Endothelial cell (in vitro differentiated cells): ENCODE measurements around the gene RAD51D. TPM values are rescaled to one million over a fixed set of nuclear protein-coding genes. Genes with fewer than 3 reads are reported as not detected.

Experiments used
- DNase-seq: peaks from one replicate; pipeline ENCODE4 v3.0.0; 2021; ENCODE audit warnings: low spot score
- H3K27ac Mint-ChIP-seq: one replicate; pipeline ENCODE4 v1.8.0; 2021; ENCODE audit warnings: mixed read lengths, inconsistent platforms; ENCODE audit not compliant: unreplicated experiment
- H3K27me3 Mint-ChIP-seq: one replicate; pipeline ENCODE4 v1.8.0; 2021; ENCODE audit warnings: mild to moderate bottlenecking, moderate library complexity, mixed read lengths, inconsistent platforms; ENCODE audit not compliant: unreplicated experiment
- H3K36me3 Mint-ChIP-seq: one replicate; pipeline ENCODE4 v1.8.0; 2021; ENCODE audit warnings: mild to moderate bottlenecking, low read depth, mixed read lengths, inconsistent platforms; ENCODE audit not compliant: unreplicated experiment
- H3K4me1 Mint-ChIP-seq: one replicate; pipeline ENCODE4 v1.8.0; 2021; ENCODE audit warnings: mild to moderate bottlenecking, mixed read lengths, inconsistent platforms; ENCODE audit not compliant: unreplicated experiment
- H3K4me3 Mint-ChIP-seq: one replicate; pipeline ENCODE4 v1.8.0; 2021; ENCODE audit warnings: mild to moderate bottlenecking, mixed read lengths, inconsistent platforms; ENCODE audit not compliant: unreplicated experiment
- H3K9me3 Mint-ChIP-seq: one replicate; pipeline ENCODE4 v1.8.0; 2021; ENCODE audit warnings: mixed read lengths, inconsistent platforms; ENCODE audit not compliant: unreplicated experiment
- total RNA-seq: library from RNA; stranded (reverse); fragmentation: NEBNext Ultra II Directional; extraction: Animal tissue kit (Norgen Biotek cat#: 25700); gene quantifications from one replicate; pipeline ENCODE4 v1.2.1, GENCODE V29; 2021; ENCODE audit not compliant: unreplicated experiment
- TF ChIP-seq, protein P1 (sequence below): fragments of 200-600 bp; sonication (generic); IDR thresholded peaks from one replicate; pipeline ENCODE4 v1.5.0; 2021; ENCODE audit warnings: antibody characterized with exemption; ENCODE audit not compliant: unreplicated experiment

Gene RAD51D
- total RNA-seq, 1 donor from 2014 or later: 16.3 TPM

DNA sequence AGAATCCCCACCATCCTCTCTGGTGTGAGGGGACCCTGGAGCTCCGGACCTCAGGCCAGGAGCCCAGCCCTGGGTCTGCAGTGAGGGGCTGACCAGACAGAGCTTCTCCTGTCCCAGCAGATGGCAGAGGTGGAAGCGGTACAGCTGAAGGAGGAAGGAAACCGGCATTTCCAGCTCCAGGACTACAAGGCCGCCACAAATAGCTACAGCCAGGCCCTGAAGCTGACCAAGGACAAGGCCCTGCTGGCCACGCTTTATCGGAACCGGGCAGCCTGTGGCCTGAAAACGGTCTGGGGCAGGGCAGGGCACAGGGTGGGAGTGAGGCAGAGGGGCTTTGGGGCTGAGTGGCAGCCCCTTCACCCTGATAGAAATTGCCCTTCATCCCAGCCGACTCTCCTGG lies 28.5 kb upstream of the RAD51D start:
- H3K9me3 Mint-ChIP-seq: no peaks in the 10 kb centered on the region
- no peak overlapping the region for H3K27ac Mint-ChIP-seq
- H3K36me3 Mint-ChIP-seq: no peaks in the 10 kb centered on the region
- H3K4me3 Mint-ChIP-seq: no peak overlapping the region
- TF ChIP-seq, protein P1, sequence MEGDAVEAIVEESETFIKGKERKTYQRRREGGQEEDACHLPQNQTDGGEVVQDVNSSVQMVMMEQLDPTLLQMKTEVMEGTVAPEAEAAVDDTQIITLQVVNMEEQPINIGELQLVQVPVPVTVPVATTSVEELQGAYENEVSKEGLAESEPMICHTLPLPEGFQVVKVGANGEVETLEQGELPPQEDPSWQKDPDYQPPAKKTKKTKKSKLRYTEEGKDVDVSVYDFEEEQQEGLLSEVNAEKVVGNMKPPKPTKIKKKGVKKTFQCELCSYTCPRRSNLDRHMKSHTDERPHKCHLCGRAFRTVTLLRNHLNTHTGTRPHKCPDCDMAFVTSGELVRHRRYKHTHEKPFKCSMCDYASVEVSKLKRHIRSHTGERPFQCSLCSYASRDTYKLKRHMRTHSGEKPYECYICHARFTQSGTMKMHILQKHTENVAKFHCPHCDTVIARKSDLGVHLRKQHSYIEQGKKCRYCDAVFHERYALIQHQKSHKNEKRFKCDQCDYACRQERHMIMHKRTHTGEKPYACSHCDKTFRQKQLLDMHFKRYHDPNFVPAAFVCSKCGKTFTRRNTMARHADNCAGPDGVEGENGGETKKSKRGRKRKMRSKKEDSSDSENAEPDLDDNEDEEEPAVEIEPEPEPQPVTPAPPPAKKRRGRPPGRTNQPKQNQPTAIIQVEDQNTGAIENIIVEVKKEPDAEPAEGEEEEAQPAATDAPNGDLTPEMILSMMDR: no peak
- peaks cover 3% of the 10 kb centered on the region for H3K27me3 Mint-ChIP-seq
- peak; percentile 35 for DNase-seq
- peaks cover 22% of the 10 kb centered on the region for H3K4me1 Mint-ChIP-seq

DNA sequence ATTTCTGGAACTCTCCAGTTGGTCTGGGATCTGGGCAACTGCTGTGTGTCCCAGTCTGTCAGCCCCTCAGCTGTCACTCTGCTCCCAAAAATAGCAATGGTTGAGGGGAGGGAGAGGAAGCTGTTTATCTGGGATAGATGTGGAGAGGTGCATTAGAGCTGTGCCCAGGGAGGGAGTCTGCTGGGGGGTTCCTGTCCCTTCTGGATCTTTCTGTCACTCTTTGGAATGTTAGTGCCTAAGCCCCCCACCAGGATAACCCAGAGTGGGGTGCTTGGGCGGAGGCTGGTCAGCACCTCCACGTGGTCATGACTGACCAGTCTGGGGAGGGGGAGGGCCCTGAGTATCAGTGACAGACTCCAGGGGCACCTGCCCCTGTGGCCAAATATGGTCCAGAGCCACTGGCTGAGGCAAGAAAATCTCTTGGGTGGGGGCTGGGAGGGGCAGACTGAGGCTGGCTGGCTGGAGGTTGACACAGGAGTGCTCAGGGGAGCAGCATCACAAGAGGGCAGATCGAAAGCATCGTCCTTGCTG lies 27.8 kb upstream of the RAD51D start, which contains the start of gene UNC45B:
Gene UNC45B (plus strand): TSS at position 443 of the 531 bp plus-strand sequence. CDS start 447 bp downstream, outside the sequence.
- H3K27me3 Mint-ChIP-seq: peaks cover 3% of the 10 kb centered on the region
- no peak for DNase-seq
- H3K9me3 Mint-ChIP-seq: no peaks in the 10 kb centered on the region
- no peaks in the 10 kb centered on the region for H3K36me3 Mint-ChIP-seq
- H3K27ac Mint-ChIP-seq: no peak within 1 kb of the TSS
- peaks cover 22% of the 10 kb centered on the region for H3K4me1 Mint-ChIP-seq
- TF ChIP-seq, protein P1: no peak
- H3K4me3 Mint-ChIP-seq: no peak within 1 kb of the TSS

DNA sequence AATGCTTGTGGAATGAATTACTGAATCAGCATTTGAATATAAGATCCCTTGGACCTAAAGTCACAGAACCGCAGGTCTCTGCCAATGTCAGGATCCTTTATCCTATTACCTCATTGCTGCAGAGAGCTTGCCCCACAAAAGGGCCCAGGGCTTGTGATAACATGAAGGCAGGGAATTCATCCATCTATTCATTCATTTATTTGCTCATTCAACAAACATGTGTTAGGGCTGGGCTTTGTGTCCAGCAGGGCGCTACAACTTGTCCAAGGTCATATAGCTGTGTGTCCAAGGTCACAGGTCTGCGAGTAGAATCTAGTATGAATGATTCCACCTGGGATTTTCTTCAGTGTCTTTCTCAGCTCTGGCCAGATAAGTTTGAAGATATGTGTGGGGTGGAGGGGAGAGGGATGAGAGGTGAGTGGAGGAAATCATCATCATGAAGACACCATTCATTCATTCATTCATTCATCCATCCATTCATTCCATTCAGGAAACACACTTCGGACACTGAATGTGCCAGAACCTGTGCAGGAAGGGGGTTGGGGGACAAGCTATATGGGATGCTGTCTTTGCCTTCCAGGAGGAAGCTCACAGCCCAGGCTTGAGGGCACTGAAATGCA lies 26.7 kb upstream of the RAD51D start:
- DNase-seq: no peak
- Mint-ChIP-seq H3K27ac (no peak overlapping the region), H3K36me3 (no peaks in the 10 kb centered on the region), H3K9me3 (no peaks in the 10 kb centered on the region), H3K4me3 (no peak overlapping the region), H3K27me3 (peaks cover 3% of the 10 kb centered on the region), H3K4me1 (peaks cover 22% of the 10 kb centered on the region)
- TF ChIP-seq, protein P1: no peak

DNA sequence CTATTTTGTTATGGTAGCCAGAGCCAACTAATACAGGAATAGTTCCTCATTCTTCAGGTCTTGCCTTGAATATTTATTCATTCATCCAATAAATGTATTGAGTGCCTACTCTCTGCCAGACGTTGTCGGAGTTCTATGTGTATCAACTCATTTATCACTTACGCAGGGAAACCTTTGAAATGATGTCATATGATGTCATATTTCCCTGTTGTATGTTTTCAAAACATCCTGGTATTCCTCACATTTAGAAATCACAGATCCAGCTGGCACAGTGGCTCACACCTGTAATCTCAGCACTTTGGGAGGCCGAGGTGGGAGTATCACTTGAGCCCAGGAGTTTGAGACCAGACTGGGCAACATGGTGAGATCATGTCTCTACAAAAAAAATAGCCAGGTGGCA lies 25.2 kb upstream of the RAD51D start:
- H3K36me3 Mint-ChIP-seq: no peaks in the 10 kb centered on the region
- H3K27ac Mint-ChIP-seq: no peak overlapping the region
- H3K4me1 Mint-ChIP-seq: peaks cover 22% of the 10 kb centered on the region
- H3K4me3 Mint-ChIP-seq: no peak overlapping the region
- peaks cover 2% of the 10 kb centered on the region for H3K27me3 Mint-ChIP-seq
- no peak for DNase-seq
- TF ChIP-seq, protein P1: no peak
- no peaks in the 10 kb centered on the region for H3K9me3 Mint-ChIP-seq

DNA sequence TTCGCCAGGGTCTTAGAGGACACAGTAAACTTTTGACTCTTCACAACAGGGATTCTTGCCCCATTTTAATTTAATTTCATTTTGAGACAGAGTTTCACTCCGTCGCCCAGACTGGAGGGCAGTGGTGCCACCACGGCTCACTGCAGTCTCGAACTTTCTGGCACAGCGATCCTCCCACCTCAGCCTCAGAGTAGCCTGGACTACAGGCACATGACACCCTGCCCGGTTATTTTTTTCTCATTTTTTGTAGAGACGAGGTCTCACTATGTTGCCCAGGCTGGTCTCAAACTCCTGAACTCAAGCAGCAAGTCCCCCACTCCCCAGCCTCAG lies 22.8 kb upstream of the RAD51D start:
- DNase-seq: no peak
- Mint-ChIP-seq H3K4me3 (peak overlapping the region; percentile 89), H3K36me3 (no peaks in the 10 kb centered on the region), H3K9me3 (no peaks in the 10 kb centered on the region), H3K27ac (peak overlapping the region; percentile 67), H3K4me1 (peaks cover 5% of the 10 kb centered on the region), H3K27me3 (no peaks in the 10 kb centered on the region)
- TF ChIP-seq, protein P1: peak; percentile 40
